ENCODE measurements around the gene FOXJ2. TPM values are rescaled to one million over a fixed set of nuclear protein-coding genes. Genes with fewer than 3 reads are reported as not detected.

FOXJ2 gene
- total and polyA plus RNA-seq, 2 of the 4 experiments (the other 2 are of a cell fraction) = 3.0 to 8.4 TPM

Other genes starting within 250 kb of the FOXJ2 start
- not detected in 2 replicates for gene NANOG, start 243.3 kb upstream of the FOXJ2 start, total RNA-seq (2012; rRNA removed)
- not detected in 2 replicates for gene NANOG, start 243.3 kb upstream of the FOXJ2 start, polyA plus RNA-seq (2012; rRNA removed)
- gene SLC2A14, start 159.8 kb upstream of the FOXJ2 start, total RNA-seq (2012; rRNA removed) = under 0.01 TPM in 1 of 2 replicates, not detected in the other
- gene SLC2A14, start 159.8 kb upstream of the FOXJ2 start, polyA plus RNA-seq (2012; rRNA removed) = 0.05 and 0.07 TPM in 2 replicates
- gene SLC2A3, start 96.5 kb upstream of the FOXJ2 start, total RNA-seq (2012; rRNA removed) = 54.8 and 113 TPM in 2 replicates
- 38.2 and 46.1 TPM in 2 replicates for gene SLC2A3, start 96.5 kb upstream of the FOXJ2 start, polyA plus RNA-seq (2012; rRNA removed)
- gene C3AR1, start 33.6 kb downstream of the FOXJ2 start, total RNA-seq (2012; rRNA removed) = 0.28 and 0.36 TPM in 2 replicates
- gene C3AR1, start 33.6 kb downstream of the FOXJ2 start, polyA plus RNA-seq (2012; rRNA removed) = 0.31 and 0.42 TPM in 2 replicates
- gene NECAP1, start 49.6 kb downstream of the FOXJ2 start, total RNA-seq (2012; rRNA removed) = 37.3 and 44.2 TPM in 2 replicates
- 32.2 and 35.6 TPM in 2 replicates for gene NECAP1, start 49.6 kb downstream of the FOXJ2 start, polyA plus RNA-seq (2012; rRNA removed)
- 0.28 TPM in 1 of 2 replicates, not detected in the other for gene CLEC4A, start 90.9 kb downstream of the FOXJ2 start, total RNA-seq (2012; rRNA removed)
- gene CLEC4A, start 90.9 kb downstream of the FOXJ2 start, polyA plus RNA-seq (2012; rRNA removed) = 0.29 and 0.44 TPM in 2 replicates
- gene ZNF705A, start 124.3 kb downstream of the FOXJ2 start, total RNA-seq (2012; rRNA removed) = not detected in 2 replicates
- not detected in 2 replicates for gene ZNF705A, start 124.3 kb downstream of the FOXJ2 start, polyA plus RNA-seq (2012; rRNA removed)
- under 0.01 TPM in 1 of 2 replicates, not detected in the other for gene FAM90A1, start 194.9 kb downstream of the FOXJ2 start, total RNA-seq (2012; rRNA removed)
- gene FAM90A1, start 194.9 kb downstream of the FOXJ2 start, polyA plus RNA-seq (2012; rRNA removed) = 0.09 and 0.11 TPM in 2 replicates

All from IMR-90 (cell line).